GM21367 (cell line): Measurements from ENCODE around the gene GLRA1.

ENCODE experiments used
- ATAC-seq: cut with Tn5 transposase; IDR thresholded peaks from one replicate; pipeline ENCODE4 v1.9.1; 2021; ENCODE audit not compliant: unreplicated experiment

The GLRA1 gene

DNA sequence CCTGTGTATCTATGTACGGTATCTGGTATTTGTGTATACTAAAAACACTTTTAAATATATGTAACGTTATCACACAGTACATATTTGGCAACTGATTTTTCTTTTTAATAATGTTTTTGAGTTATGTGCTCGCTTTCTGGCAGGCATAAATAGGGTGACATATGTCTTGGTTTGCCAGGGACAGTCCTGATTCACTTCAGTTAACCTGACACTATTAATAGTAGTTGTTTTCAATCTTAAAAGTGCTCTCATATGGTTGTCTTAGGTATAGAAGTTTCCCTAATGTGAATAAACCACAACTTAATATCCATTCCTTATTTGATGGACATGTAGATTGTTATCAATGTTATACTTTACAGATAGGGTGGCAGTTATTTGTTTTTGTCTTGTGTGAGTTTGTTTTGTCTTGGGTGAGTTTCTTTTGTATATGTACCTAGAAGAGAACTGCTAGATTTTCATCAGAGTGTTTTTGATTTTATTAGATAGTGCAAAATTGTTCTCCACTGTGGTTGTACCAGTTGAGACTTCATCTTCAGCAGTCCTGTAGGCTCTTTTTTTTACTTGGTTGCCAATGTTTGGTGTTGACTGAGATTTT lies 145.0 kb downstream of the GLRA1 start:
- no peak for ATAC-seq

DNA sequence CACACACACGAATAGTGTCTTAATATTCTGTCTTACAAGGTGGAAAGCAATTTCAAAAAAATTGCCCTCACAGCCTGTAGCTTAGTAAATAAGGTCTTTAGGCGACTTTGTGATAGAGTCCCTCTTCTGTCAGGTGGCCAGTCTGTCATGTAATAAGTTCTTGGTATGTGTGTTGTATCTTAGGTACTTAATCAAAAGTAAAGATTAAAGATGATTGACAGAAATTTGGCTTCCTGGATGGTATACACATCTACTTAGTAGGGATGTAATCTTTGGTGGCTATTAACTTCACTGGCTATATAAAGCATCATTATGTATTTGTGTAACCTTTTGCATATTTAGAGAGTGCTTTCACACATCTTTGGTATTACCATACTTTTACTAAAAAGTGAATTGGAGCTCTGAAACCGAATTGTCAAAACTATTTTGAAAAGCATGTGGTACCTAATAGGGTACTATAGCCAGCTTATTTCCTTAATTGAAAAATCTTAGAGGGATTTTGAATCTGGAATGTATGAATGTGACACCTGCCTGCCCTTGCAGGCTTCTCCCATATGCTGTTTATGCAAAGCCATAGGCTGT lies 149.5 kb downstream of the GLRA1 start:
- ATAC-seq: no peak

DNA sequence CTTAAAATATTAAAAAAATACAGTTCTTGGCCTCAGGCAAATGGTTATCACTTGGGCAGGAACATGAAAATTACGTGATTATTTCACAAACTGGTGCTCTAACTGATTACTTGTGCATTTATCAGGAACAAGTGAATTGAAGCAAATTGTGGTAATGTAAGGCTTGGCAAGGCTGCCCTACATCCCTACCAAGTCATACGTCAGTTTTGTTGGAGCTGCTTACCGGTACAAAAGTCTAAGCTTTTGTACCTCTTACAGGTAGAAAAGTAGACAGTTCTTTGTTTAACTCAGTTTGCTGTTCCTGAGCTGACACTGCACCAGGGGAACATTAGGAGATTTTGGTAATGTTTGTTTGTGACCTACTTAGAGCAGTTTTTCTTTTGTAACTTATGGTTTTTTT lies 150.7 kb downstream of the GLRA1 start:
- no peak for ATAC-seq

DNA sequence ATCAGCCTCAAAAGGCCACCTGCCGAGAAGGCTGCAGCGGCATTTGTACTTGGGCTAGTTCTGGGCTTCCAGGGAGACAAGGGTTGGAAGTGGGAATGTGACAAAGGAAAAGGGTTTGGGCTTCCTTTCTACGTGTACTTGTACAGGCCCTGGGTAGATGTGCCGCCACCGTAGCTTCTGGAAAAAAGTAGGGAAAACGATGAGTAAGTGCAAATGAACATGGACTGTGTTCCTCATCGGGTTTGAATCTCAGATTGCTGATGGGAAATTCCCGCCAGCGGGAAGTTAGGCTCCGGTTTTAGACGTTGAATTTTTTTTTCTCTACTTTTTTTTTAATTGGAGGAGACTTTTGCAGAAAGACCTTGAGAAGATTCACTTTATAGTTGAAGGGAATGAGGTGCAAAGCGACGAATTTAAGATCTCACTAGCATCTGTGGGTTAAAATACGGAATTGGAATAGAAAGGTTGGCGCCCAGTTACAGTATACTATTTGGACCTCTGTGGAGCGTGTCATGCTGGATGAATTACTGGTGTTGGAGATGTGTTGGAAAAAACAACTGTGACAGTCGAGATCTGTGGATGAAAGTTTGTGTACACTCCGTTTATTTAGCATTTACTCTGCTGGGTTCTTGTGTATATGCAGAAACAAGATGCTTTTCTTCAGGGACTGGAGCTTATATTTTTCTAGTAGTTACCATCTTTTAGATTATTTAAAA lies 151.6 kb downstream of the GLRA1 start:
- ATAC-seq: no peak
